Measurements from ENCODE around the gene CHD5. TPM values are rescaled to one million over a fixed set of nuclear protein-coding genes. Genes with fewer than 3 reads are reported as not detected.

CHD5 gene
- polyA plus RNA-seq, 1 donor from 2014 or later: 22.0 TPM

GRCh38 chr1:6123816-6124215 is 56.3 kb downstream of the CHD5 start:
- no peak for TF ChIP-seq EP300 (conservative IDR thresholded peaks at IDR 0.05; ENCODE audit: poor library complexity, severe bottlenecking)
- no peak for TF ChIP-seq EZH2 (IDR thresholded peaks at IDR 0.05; ENCODE audit: borderline replicate concordance, insufficient read depth, low read length, poor library complexity, severe bottlenecking)
- no peak for TF ChIP-seq REST (IDR thresholded peaks at IDR 0.05; ENCODE audit: borderline replicate concordance)
- no peak for TF ChIP-seq TAF1 (IDR thresholded peaks at IDR 0.05; ENCODE audit: low read depth)
- no peak for TF ChIP-seq POLR2AphosphoS5 (IDR thresholded peaks at IDR 0.05)
- TF ChIP-seq SMC3 (conservative IDR thresholded peaks at IDR 0.05; ENCODE audit: poor library complexity): no peak
- no peak for TF ChIP-seq CTCF (IDR thresholded peaks at IDR 0.05; ENCODE audit: poor library complexity, severe bottlenecking)
- TF ChIP-seq RAD21 (conservative IDR thresholded peaks at IDR 0.05): no peak
- no peak for TF ChIP-seq MXI1 (conservative IDR thresholded peaks at IDR 0.05; ENCODE audit: poor library complexity, severe bottlenecking)
- Histone ChIP-seq H3K9me2 (ENCODE audit: insufficient read depth, low read length) (no peaks in the 10 kb centered on the region), H3K27me3 (ENCODE audit: insufficient read depth, low read depth, low read length) (no peaks in the 10 kb centered on the region), H3K9ac (ENCODE audit: low read length) (no peak overlapping the region), H2AFZ (ENCODE audit: low read depth, low read length) (no peak overlapping the region), H3K79me2 (replicated peaks; ENCODE audit: insufficient read depth, low read length) (no peaks in the 10 kb centered on the region), H4K20me1 (ENCODE audit: insufficient read depth) (no peaks in the 10 kb centered on the region), H3K36me3 (ENCODE audit: insufficient read depth, low read length) (no peaks in the 10 kb centered on the region), H3K4me2 (ENCODE audit: low read length) (no peak overlapping the region), H3K9me3 (ENCODE audit: low read length) (no peaks in the 10 kb centered on the region), H3K4me3 (ENCODE audit: low read length) (no peak overlapping the region), H3K27ac (ENCODE audit: low read length) (no peak overlapping the region), H3F3A (ENCODE audit: insufficient read depth, low read length, poor library complexity, severe bottlenecking) (no peaks in the 10 kb centered on the region)

GRCh38 chr1:6123083-6123482 is 57.0 kb downstream of the CHD5 start:
- H3K27ac ChIP-seq (ENCODE audit: low read length): no peak overlapping the region
- no peaks in the 10 kb centered on the region for H4K20me1 ChIP-seq (ENCODE audit: insufficient read depth)
- no peak overlapping the region for H3K9ac ChIP-seq (ENCODE audit: low read length)
- H3F3A ChIP-seq (ENCODE audit: insufficient read depth, low read length, poor library complexity, severe bottlenecking): no peaks in the 10 kb centered on the region
- H2AFZ ChIP-seq (ENCODE audit: low read depth, low read length): no peak overlapping the region
- no peaks in the 10 kb centered on the region for H3K9me2 ChIP-seq (ENCODE audit: insufficient read depth, low read length)
- H3K79me2 ChIP-seq (replicated peaks; ENCODE audit: insufficient read depth, low read length): no peaks in the 10 kb centered on the region
- H3K4me3 ChIP-seq (ENCODE audit: low read length): no peak overlapping the region
- H3K27me3 ChIP-seq (ENCODE audit: insufficient read depth, low read depth, low read length): no peaks in the 10 kb centered on the region
- H3K36me3 ChIP-seq (ENCODE audit: insufficient read depth, low read length): no peaks in the 10 kb centered on the region
- TF ChIP-seq TAF1 (IDR thresholded peaks at IDR 0.05; ENCODE audit: low read depth) (no peak), MXI1 (conservative IDR thresholded peaks at IDR 0.05; ENCODE audit: poor library complexity, severe bottlenecking) (no peak), EP300 (conservative IDR thresholded peaks at IDR 0.05; ENCODE audit: poor library complexity, severe bottlenecking) (no peak), EZH2 (IDR thresholded peaks at IDR 0.05; ENCODE audit: borderline replicate concordance, insufficient read depth, low read length, poor library complexity, severe bottlenecking) (no peak), POLR2AphosphoS5 (IDR thresholded peaks at IDR 0.05) (no peak), SMC3 (conservative IDR thresholded peaks at IDR 0.05; ENCODE audit: poor library complexity) (no peak), REST (IDR thresholded peaks at IDR 0.05; ENCODE audit: borderline replicate concordance) (no peak), RAD21 (conservative IDR thresholded peaks at IDR 0.05) (no peak), CTCF (IDR thresholded peaks at IDR 0.05; ENCODE audit: poor library complexity, severe bottlenecking) (no peak)
- H3K9me3 ChIP-seq (ENCODE audit: low read length): no peaks in the 10 kb centered on the region
- no peak overlapping the region for H3K4me2 ChIP-seq (ENCODE audit: low read length)

Measured in neural cell (in vitro differentiated cells).